HG02610 (cell line): ENCODE results near the gene TUSC2.

Experiments used
- ATAC-seq: cut with Tn5 transposase; IDR thresholded peaks from one replicate; pipeline ENCODE4 v1.9.1; 2021; ENCODE audit warnings: mild to moderate bottlenecking, moderate library complexity; ENCODE audit not compliant: unreplicated experiment

Gene TUSC2

GRCh38 chr3:50276762-50277101 lies 51.3 kb downstream of the TUSC2 start:
- no peak for ATAC-seq

GRCh38 chr3:50275996-50276761 lies 51.8 kb downstream of the TUSC2 start:
- no peak for ATAC-seq

GRCh38 chr3:50275141-50275995 lies 52.7 kb downstream of the TUSC2 start:
- no peak for ATAC-seq
